Renal pelvis (tissue), 4 donors: ENCODE results near the gene NR2C2. TPM values are rescaled to one million over a fixed set of nuclear protein-coding genes. Genes with fewer than 3 reads are reported as not detected.

Experiments
- DNase-seq: peaks from one replicate; pipeline ENCODE4 v3.0.0-alpha.2; 2013
- polyA plus RNA-seq, 3 donors: library from polyadenylated mRNA; unstranded; fragments of 120-200 nt; gene quantifications; one replicate each; pipeline ENCODE4 v1.2.1, GENCODE V29; 2013; ENCODE audit not compliant: insufficient read length in 3 of 3

The NR2C2 gene
- polyA plus RNA-seq, 3 donors, result 40.5 to 65.2 (median 65.1) TPM

GRCh38 chr3:14918356-14918860, 29.0 kb upstream of the NR2C2 start:
- DNase-seq, result no peak

DNA sequence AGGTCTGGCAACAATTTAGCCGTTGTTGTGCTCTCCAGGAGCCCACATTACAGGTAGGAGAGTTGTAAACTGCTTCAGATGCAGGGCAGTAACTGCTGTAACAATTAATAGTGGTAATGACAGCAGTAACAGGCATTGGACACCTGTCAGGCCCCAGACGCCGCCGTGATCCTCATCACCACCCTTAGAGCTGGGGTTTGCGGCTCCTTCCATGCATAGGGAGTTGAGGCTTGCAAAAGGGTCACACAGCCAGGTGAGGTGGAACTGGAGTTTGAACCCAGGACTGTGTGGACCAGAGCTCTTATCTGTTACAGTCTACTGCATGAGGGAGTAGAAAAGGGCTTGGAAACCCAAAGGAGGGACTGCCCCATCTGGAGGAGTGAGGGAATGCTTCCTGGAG, 26.8 kb upstream of the NR2C2 start:
- DNase-seq, result no peak

GRCh38 chr3:14921034-14921616, 26.3 kb upstream of the NR2C2 start:
- DNase-seq, result peak; percentile 78

GRCh38 chr3:14921811-14922705, 25.3 kb upstream of the NR2C2 start:
- DNase-seq, result no peak

DNA sequence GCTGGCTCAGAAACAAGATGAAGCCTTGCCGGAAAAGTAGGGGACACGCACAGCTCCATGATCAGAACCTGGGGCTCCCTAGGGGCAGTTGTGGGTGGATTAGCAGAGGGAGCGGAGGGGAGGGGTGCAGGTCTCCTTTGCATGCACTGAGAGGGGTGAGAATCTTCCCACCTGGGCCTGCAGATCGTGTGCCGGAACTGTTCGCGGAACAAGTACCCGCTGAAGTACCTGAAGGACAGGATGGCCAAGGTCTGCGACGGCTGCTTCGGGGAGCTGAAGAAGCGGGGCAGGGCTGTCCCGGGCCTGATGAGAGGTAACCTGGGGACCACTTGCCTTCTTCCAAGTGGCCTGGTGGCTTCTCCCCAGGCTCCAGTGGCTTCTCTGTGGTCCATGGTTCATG, 24.5 kb upstream of the NR2C2 start:
- DNase-seq, result no peak

DNA sequence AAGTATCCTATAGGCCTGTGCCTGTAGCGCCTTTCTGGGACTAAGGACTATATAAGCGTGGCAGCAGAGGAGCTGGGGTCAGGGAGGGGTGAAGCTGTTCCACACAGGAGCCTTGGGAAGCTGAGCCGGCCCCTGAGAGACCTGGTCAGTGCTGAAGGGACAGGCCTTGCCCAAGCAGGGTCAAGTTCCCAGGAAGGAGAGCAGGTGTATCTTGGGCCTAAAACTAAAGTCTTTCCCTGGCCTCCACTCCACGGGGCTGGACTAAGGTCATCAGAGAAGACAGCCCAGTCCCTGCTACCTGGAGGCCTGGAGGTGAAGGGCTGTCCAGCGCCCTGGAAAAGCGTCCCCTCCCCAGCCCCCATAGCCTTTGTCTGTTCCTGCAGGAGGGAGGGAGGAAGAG, 23.9 kb upstream of the NR2C2 start:
- no peak for DNase-seq

DNA sequence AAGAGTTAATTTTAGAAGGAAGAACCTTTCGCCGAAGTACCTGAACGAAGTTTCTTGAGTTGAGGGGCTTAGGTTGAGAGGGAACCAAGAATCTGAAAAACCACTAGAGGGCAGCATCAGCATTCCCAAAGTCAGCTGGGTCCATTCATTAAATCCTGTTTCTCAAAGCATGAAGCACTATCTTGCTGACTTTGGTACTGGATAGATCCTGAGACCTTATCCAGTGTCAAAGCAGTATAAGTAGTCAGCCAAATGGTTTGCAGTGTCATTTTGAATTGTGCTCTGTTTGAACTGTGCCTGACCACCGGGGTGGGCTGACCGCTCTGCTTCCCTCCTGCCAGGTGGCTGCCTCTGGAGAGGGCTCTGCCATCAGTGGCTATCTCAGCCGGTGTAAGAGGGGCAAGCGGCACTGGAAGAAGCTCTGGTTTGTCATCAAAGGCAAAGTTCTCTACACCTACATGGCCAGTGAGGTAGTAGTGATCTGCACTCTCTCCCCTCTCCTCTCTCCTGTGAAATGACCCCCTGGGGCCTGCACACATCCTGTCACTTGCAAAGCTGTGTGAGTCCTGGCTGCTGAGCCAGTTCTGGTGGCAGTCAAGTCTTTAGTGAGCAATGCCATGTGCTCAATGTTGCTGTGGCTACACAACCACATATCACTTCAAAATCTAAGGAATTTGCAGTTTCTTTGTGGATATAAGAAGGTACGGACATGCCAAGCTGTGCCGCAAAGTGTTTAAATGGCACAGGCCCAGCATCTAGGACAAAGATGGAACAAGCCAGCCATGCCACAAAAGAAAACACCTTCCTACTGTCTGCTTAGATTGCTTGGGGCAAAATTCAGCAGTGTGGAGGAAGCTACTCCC, 21.4 kb upstream of the NR2C2 start:
- DNase-seq, result peak; percentile 82

GRCh38 chr3:14926592-14926991, 20.8 kb upstream of the NR2C2 start:
- no peak for DNase-seq

DNA sequence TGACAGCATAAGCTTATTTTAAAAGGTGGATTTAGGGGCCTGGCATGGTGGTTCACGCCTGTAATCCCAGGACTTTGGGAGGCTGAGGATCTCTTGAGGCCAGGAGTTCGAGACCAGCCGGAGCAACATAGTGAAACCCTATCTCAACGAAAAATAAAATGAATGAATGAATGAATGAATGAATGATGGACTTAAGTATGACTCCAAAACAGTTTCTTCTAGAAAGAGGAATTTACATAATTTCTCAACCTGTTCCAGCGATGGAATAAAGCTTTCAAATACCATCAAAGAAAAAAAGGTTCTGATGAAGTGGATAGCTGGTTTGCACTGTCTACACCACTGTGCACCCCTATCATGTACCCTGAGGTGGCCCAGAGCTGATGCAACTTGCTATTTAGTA, 20.1 kb upstream of the NR2C2 start:
- DNase-seq, result no peak

- no peak for DNase-seq
These were observed 17.9 kb upstream of the NR2C2 start for GRCh38 chr3:14929310-14930074.

DNA sequence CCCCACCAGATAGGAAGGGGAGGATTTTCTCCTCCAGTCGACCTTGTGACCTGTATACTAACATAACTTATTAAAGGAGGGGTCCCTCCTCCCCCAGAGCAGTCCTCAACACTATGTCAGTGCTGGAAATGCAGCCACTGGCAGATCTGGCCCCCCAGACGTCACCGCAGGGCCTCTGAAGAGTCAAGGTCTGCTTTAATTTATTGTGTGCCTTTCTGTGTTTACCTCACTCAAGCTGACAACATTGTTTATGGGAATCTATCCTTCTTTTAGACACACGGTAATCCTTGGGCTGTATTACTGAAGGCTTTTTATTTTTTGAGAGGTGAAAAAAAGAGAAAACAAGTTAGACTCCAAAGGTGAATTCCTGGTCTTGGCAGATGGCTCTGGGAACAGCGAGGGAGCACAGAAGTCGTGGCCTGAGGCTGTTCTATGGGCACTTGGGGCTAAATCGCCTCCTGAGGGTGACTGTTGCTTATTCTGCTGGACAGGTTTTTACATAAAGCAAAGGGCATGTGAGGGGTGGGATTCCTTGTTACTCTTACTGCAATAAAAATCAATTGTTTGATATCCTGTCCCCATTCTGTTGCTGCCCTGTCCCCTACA, 13.5 kb upstream of the NR2C2 start:
- no peak for DNase-seq

DNA sequence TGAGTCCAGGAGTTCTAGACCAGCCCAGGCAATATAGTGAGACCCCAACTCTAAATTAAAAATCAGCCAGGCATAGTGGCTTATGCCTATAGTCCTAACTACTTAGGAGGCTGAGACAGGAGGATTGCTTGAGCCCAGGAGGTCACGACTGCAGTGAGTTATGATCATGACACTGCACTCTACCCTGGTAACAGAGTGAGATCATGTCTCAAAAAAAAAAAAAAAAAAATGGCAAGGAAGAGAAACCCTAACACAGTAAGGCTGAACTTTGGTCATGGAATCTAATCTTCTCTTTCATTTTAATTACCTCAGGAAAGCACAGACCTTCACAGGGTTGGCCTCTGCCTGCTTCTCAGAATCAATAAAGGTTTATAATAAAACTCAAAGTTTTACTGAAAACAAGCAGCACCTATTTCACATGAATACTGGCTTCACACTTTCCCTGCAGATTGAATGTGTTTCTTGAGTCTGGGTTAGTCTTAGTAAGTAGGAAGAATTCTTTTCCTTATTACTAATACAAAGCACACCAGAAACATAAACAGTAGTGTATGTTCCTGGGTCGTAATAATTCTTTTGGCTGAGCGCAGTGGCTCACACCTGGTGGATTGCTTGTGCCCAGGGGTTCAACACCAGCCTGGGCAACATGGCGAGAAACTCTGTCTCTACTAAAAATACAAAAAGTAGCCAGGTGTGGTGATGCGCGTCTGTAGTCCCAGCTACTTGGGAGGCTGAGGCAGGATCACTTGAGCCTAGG, 11.6 kb upstream of the NR2C2 start:
- DNase-seq, result no peak

GRCh38 chr3:14938954-14939353, 8.4 kb upstream of the NR2C2 start:
- DNase-seq, result no peak

DNA sequence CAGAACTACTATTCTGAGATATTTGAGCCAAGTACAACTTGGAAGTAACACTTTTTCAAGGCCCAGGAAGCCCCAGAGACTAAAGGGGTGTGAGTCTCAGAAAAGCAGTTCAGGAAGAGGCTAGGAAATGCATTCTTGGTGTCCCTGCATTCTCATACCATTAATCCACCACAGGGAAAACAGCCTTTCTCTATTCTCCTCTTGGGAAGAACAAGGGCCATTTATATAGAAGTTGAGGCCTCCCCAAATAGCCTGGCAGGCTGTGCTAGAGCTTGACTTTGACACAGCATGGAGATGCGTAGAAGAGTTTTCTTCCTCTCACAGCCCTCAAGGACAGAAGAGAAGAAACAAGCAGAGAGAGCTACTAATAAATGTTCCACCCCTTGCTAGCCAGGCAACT, 5.5 kb upstream of the NR2C2 start:
- DNase-seq, result no peak

DNA sequence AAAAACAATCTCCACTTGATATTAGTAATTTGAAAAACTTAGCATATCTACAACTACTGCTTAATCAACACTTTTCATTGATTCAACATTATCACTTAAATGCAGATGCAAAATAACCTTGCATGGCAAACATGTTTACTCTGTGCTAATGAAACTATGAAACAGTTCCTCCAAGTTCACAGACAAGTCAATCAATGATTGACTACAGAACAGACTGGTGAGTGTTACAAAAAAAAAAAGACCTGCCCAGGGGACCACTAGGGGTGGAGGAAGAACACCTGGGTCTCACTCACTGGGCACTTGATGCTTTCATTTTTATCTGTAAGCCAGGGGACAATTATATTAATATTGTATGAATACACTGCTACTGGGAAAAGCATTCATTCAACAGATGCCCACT, 4.3 kb upstream of the NR2C2 start:
- DNase-seq, result no peak

GRCh38 chr3:14946236-14946635, 1.1 kb upstream of the NR2C2 start:
- DNase-seq, result no peak

- DNase-seq, result no peak
These were observed 664 bp upstream of the NR2C2 start for GRCh38 chr3:14946739-14947099.

GRCh38 chr3:14947886-14948608, 664 bp downstream of the NR2C2 start:
- peak; percentile 97 for DNase-seq

DNA sequence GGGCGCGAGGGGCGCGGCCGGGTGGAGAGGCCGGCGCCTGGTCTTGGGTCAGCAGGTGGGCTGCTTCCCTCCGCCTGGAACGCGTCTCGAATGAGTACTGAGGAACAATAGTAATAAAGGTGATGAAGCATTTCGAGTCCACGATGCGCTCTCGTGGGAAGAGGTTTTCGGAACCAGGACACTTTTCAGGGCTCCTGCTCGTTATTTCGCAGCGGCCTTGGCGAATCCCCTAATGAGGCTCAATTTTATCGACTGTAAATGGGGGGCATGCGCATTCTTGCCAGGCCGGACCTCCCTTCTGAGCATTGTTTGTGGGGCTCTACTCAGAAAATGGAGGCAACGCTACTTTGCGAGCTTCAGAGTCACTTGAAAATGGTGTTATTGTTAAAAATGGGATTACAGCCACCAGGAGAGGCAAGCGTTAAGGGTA, 1.2 kb downstream of the NR2C2 start:
- DNase-seq, result no peak

DNA sequence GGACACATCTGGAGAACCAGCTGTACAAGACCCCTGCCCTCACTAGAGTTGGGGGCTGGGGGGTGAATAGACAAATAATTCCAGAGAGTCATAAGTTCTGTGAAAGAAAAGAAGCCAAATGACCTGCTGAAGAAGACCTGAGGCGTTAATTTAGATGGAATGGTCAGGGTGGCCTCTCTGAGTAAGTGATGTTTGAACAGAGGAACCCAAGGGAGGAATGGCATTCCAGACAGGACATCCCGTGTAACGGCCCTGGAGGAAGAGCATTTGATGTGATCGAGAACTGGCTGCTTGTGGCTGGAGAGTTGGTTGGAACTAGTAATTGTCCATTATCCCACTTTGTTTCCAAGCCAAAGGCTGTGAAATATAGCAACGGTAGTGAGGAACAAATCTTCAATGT, 1.7 kb downstream of the NR2C2 start:
- DNase-seq, result no peak
